Type B pancreatic cell (in vitro differentiated cells): Measurements from ENCODE around the gene FGFR1OP2. TPM values are rescaled to one million over a fixed set of nuclear protein-coding genes. Genes with fewer than 3 reads are reported as not detected.

Source experiments
- DNase-seq: peaks from one replicate; pipeline ENCODE4 v3.0.0; 2021; ENCODE audit warnings: mixed read lengths; ENCODE audit not compliant: unreplicated experiment; ENCODE audit errors: extremely low spot score
- H3K27ac Mint-ChIP-seq: 2 replicates; pipeline ENCODE4 v1.8.0; 2021; ENCODE audit warnings: mild to moderate bottlenecking, mixed read lengths
- H3K27me3 Mint-ChIP-seq: 2 replicates; pipeline ENCODE4 v1.8.0; 2021; ENCODE audit warnings: mixed read lengths
- H3K36me3 Mint-ChIP-seq: 2 replicates; pipeline ENCODE4 v1.8.0; 2021; ENCODE audit warnings: mixed read lengths
- H3K4me1 Mint-ChIP-seq: one replicate; pipeline ENCODE4 v1.8.0; 2021; ENCODE audit warnings: mixed read lengths; ENCODE audit not compliant: unreplicated experiment
- H3K4me3 Mint-ChIP-seq: 2 replicates; pipeline ENCODE4 v1.8.0; 2021; ENCODE audit warnings: mild to moderate bottlenecking, mixed read lengths
- H3K9me3 Mint-ChIP-seq: 2 replicates; pipeline ENCODE4 v1.8.0; 2021; ENCODE audit warnings: mixed read lengths
- CTCF ChIP-seq: fragments of 200-600 bp; sonication (generic); conservative IDR thresholded peaks from 2 replicates; pipeline ENCODE4 v1.5.0; 2021; ENCODE audit warnings: antibody characterized with exemption, mild to moderate bottlenecking
- total RNA-seq: library from RNA; stranded (reverse); gene quantifications from 2 replicates; pipeline ENCODE4 v1.2.1, GENCODE V29; 2021; ENCODE audit warnings: low replicate concordance

FGFR1OP2 gene
- total RNA-seq, 1 donor from 2014 or later, result 46.9 TPM

GRCh38 chr12:27003421-27004381, 65.4 kb downstream of the FGFR1OP2 start:
- peaks cover 32% of the 10 kb centered on the region for H3K36me3 Mint-ChIP-seq
- H3K4me3 Mint-ChIP-seq, result no peak overlapping the region
- no peaks in the 10 kb centered on the region for H3K4me1 Mint-ChIP-seq
- TF ChIP-seq CTCF, result no peak
- H3K9me3 Mint-ChIP-seq, result no peaks in the 10 kb centered on the region
- H3K27me3 Mint-ChIP-seq, result no peaks in the 10 kb centered on the region
- H3K27ac Mint-ChIP-seq, result no peak overlapping the region
- DNase-seq, result no peak

- H3K27me3 Mint-ChIP-seq, result no peaks in the 10 kb centered on the region
- H3K4me1 Mint-ChIP-seq, result no peaks in the 10 kb centered on the region
- H3K9me3 Mint-ChIP-seq, result no peaks in the 10 kb centered on the region
- peaks cover 24% of the 10 kb centered on the region for H3K36me3 Mint-ChIP-seq
- no peak overlapping the region for H3K27ac Mint-ChIP-seq
- TF ChIP-seq CTCF, result no peak
- no peak for DNase-seq
- no peak overlapping the region for H3K4me3 Mint-ChIP-seq
Observed at GRCh38 chr12:27005495-27005894, 67.2 kb downstream of the FGFR1OP2 start.

- Mint-ChIP-seq H3K4me3 (no peak overlapping the region), H3K36me3 (peaks cover 23% of the 10 kb centered on the region), H3K27me3 (no peaks in the 10 kb centered on the region), H3K9me3 (no peaks in the 10 kb centered on the region), H3K27ac (no peak overlapping the region), H3K4me1 (no peaks in the 10 kb centered on the region)
- no peak for DNase-seq
- TF ChIP-seq CTCF, result no peak
Observed at GRCh38 chr12:27006797-27007467, 68.7 kb downstream of the FGFR1OP2 start.

GRCh38 chr12:27008081-27008480, 69.8 kb downstream of the FGFR1OP2 start:
- Mint-ChIP-seq H3K9me3 (no peaks in the 10 kb centered on the region), H3K36me3 (peaks cover 18% of the 10 kb centered on the region), H3K4me3 (no peak overlapping the region), H3K27ac (no peak overlapping the region), H3K27me3 (no peaks in the 10 kb centered on the region), H3K4me1 (no peaks in the 10 kb centered on the region)
- no peak for TF ChIP-seq CTCF
- no peak for DNase-seq

- Mint-ChIP-seq H3K36me3 (peaks cover 14% of the 10 kb centered on the region), H3K9me3 (no peaks in the 10 kb centered on the region), H3K4me1 (no peaks in the 10 kb centered on the region), H3K27me3 (no peaks in the 10 kb centered on the region), H3K4me3 (peak overlapping the region; percentile 18), H3K27ac (peak overlapping the region; percentile 28)
- no peak for TF ChIP-seq CTCF
- no peak for DNase-seq
Observed at GRCh38 chr12:27009881-27010301, 71.6 kb downstream of the FGFR1OP2 start.
